H1 (cell line): Measurements from ENCODE around the gene QRICH2. TPM values are rescaled to one million over a fixed set of nuclear protein-coding genes. Genes with fewer than 3 reads are reported as not detected.
"Not testable (repeated sequence)": the region's sequence is repeated elsewhere in the genome, so short reads cannot be mapped to it uniquely, and the experiment has no call there.

Source experiments
- CTCF ChIA-PET: fragments of 300-600 bp; sonication (Branson Sonifier 250); formaldehyde crosslinking; loops from one replicate; lab custom pipeline; 2021; ENCODE audit not compliant: partially characterized antibody; lab: Charles Lee
- POLR2A ChIA-PET: fragments of 300-600 bp; sonication (Branson Sonifier 250); formaldehyde crosslinking; loops from one replicate; lab custom pipeline; 2021; ENCODE audit warnings: inconsistent platforms; ENCODE audit not compliant: partially characterized antibody; lab: Charles Lee
- DNase-seq, 2 experiments: peaks; one replicate each; pipeline versions ENCODE4 v3.0.0 to v3.0.0-alpha.2; 2010 to 2022; ENCODE audit warnings: low spot score in 2 of 2, low read depth in 1 of 2, mixed read lengths in 1 of 2
- FAIRE-seq: peaks from 2 replicates; lab custom pipeline; 2011; peaks lifted over from hg19 to GRCh38; lab: Jason Lieb, UNC
- H2AFZ ChIP-seq: 2 replicates; pipeline ENCODE4 v1.8.1; 2012; ENCODE audit warnings: low read length, inconsistent platforms
- H2AK5ac ChIP-seq: 2 replicates; pipeline ENCODE4 v1.6.1; 2013; ENCODE audit warnings: low read depth, low read length
- H2BK120ac ChIP-seq: replicated peaks from 2 replicates; pipeline ENCODE3; 2013; ENCODE audit warnings: low read depth, low read length, inconsistent platforms
- H2BK12ac ChIP-seq: 2 replicates; pipeline ENCODE4 v1.6.1; 2013; ENCODE audit warnings: low read depth, low read length
- H2BK15ac ChIP-seq: 2 replicates; pipeline ENCODE4 v1.6.1; 2013; ENCODE audit warnings: low read length
- H2BK20ac ChIP-seq: 2 replicates; pipeline ENCODE4 v1.6.1; 2013; ENCODE audit warnings: low read length
- H2BK5ac ChIP-seq: 2 replicates; pipeline ENCODE4 v1.6.1; 2013; ENCODE audit warnings: low read depth, low read length
- H3K14ac ChIP-seq: 2 replicates; pipeline ENCODE4 v1.6.1; 2013; ENCODE audit warnings: inconsistent platforms; ENCODE audit not compliant: insufficient read length
- H3K18ac ChIP-seq: 2 replicates; pipeline ENCODE4 v1.6.1; 2013; ENCODE audit warnings: low read length; ENCODE audit errors: extremely low read depth
- H3K23ac ChIP-seq: 2 replicates; pipeline ENCODE4 v1.6.1; 2013; ENCODE audit warnings: inconsistent platforms; ENCODE audit not compliant: insufficient read length
- H3K23me2 ChIP-seq: 2 replicates; pipeline ENCODE4 v1.6.1; 2013; ENCODE audit warnings: low read depth, low read length
- H3K27ac ChIP-seq: 2 replicates; pipeline ENCODE4 v1.6.1; 2011; ENCODE audit warnings: low read depth, low read length, inconsistent platforms
- H3K27me3 ChIP-seq, 4 experiments: replicated peaks in 1 of 4; 1 replicate in 1 of 4; 2 replicates in 3 of 4; pipeline versions ENCODE4 v1.6.1 to v1.8.1; 2011 to 2013; ENCODE audit warnings: low read length in 3 of 4, mild to moderate bottlenecking in 3 of 4, inconsistent platforms in 2 of 4, mixed read lengths in 2 of 4, moderate library complexity in 1 of 4; ENCODE audit not compliant: control insufficient read depth in 3 of 4, insufficient read depth in 3 of 4; ENCODE audit errors: extremely low read depth in 1 of 4
- H3K36me3 ChIP-seq, 4 experiments: 2 replicates each; pipeline versions ENCODE4 v1.6.1 to v1.8.1; 2011 to 2013; ENCODE audit warnings: mild to moderate bottlenecking in 4 of 4, low read length in 3 of 4, moderate library complexity in 2 of 4, control low read depth in 1 of 4, inconsistent platforms in 1 of 4; ENCODE audit not compliant: insufficient read depth in 4 of 4, control insufficient read depth in 2 of 4
- H3K4ac ChIP-seq: replicated peaks from 2 replicates; pipeline ENCODE3; 2013; ENCODE audit warnings: low read length, low read depth, mixed read lengths, inconsistent platforms; ENCODE audit not compliant: insufficient read length
- H3K4me1 ChIP-seq, 4 experiments: replicated peaks in 1 of 4; 1 replicate in 1 of 4; 2 replicates in 3 of 4; pipeline versions ENCODE4 v1.6.1 to v1.8.1; 2011 to 2013; ENCODE audit warnings: low read length in 3 of 4, inconsistent platforms in 2 of 4, mixed read lengths in 1 of 4; ENCODE audit not compliant: insufficient read depth in 4 of 4, control insufficient read depth in 3 of 4
- H3K4me2 ChIP-seq, 2 experiments: 2 replicates each; pipeline versions ENCODE4 v1.6.1 to v1.8.1; 2011 to 2013; ENCODE audit warnings: low read depth in 2 of 2, low read length in 2 of 2, control low read depth in 1 of 2, inconsistent platforms in 1 of 2, mild to moderate bottlenecking in 1 of 2; ENCODE audit not compliant: insufficient read depth in 1 of 2
- H3K4me3 ChIP-seq, 4 experiments: fragments of 200-600, 300-600 bp in 1 of 4; sonication (generic), shearing (Covaris generic), sonication (Bioruptor Twin) in 1 of 4; 2 replicates each; pipeline versions ENCODE4 v1.5.1 to v1.8.1; 2011 to 2016; ENCODE audit warnings: low read length in 4 of 4, low read depth in 3 of 4, control low read depth in 2 of 4, inconsistent platforms in 2 of 4, mild to moderate bottlenecking in 2 of 4, mixed read lengths in 1 of 4, moderate library complexity in 1 of 4; ENCODE audit not compliant: insufficient read depth in 2 of 4; ENCODE audit errors: extremely low read depth in 1 of 4
- H3K56ac ChIP-seq: replicated peaks from 2 replicates; pipeline ENCODE3; 2013; ENCODE audit warnings: low read depth, mild to moderate bottlenecking, mixed read lengths, low read length, inconsistent platforms; ENCODE audit not compliant: insufficient read length
- H3K79me1 ChIP-seq: 2 replicates; pipeline ENCODE4 v1.6.1; 2013; ENCODE audit warnings: low read depth, low read length, control low read depth
- H3K79me2 ChIP-seq, 2 experiments: 2 replicates each; pipeline versions ENCODE4 v1.6.1 to v1.8.1; 2012 to 2013; ENCODE audit warnings: low read length in 2 of 2, mild to moderate bottlenecking in 2 of 2, inconsistent platforms in 1 of 2; ENCODE audit not compliant: insufficient read depth in 2 of 2, control insufficient read depth in 1 of 2
- H3K9ac ChIP-seq, 4 experiments: replicated peaks in 1 of 4; 1 replicate in 1 of 4; 2 replicates in 3 of 4; pipeline versions ENCODE4 v1.6.1 to v1.8.1; 2011 to 2013; ENCODE audit warnings: low read depth in 3 of 4, low read length in 3 of 4, control low read depth in 2 of 4, mild to moderate bottlenecking in 2 of 4, moderate library complexity in 2 of 4, inconsistent platforms in 1 of 4; ENCODE audit errors: extremely low read depth in 1 of 4
- H3K9me3 ChIP-seq, 2 experiments: 2 replicates each; pipeline versions ENCODE4 v1.6.1 to v1.8.1; 2012 to 2013; ENCODE audit warnings: mild to moderate bottlenecking in 2 of 2, moderate library complexity in 2 of 2, control low read depth in 1 of 2, inconsistent platforms in 1 of 2, low read depth in 1 of 2, low read length in 1 of 2, mixed read lengths in 1 of 2; ENCODE audit not compliant: insufficient read depth in 2 of 2
- H4K20me1 ChIP-seq, 2 experiments: replicated peaks in 1 of 2; 2 replicates each; pipeline versions ENCODE3 to v1.8.1; 2011 to 2013; ENCODE audit warnings: inconsistent platforms in 2 of 2, low read length in 2 of 2, mild to moderate bottlenecking in 1 of 2; ENCODE audit not compliant: insufficient read depth in 2 of 2, control insufficient read depth in 1 of 2
- H4K5ac ChIP-seq: 2 replicates; pipeline ENCODE4 v1.6.1; 2013; ENCODE audit warnings: low read length, low read depth, mixed read lengths, inconsistent platforms; ENCODE audit not compliant: insufficient read length
- H4K8ac ChIP-seq: 2 replicates; pipeline ENCODE4 v1.8.0; 2013; ENCODE audit warnings: mild to moderate bottlenecking, moderate library complexity, low read length, inconsistent platforms; ENCODE audit not compliant: insufficient read depth; ENCODE audit errors: extremely low read depth
- H4K91ac ChIP-seq: replicated peaks from 2 replicates; pipeline ENCODE3; 2013; ENCODE audit warnings: low read length, mixed read lengths, inconsistent platforms; ENCODE audit not compliant: insufficient read length
- WGBS, 2 experiments: shearing (Covaris generic) in 1 of 2; methylation state at CpG; one replicate each; pipeline versions ENCODE4 v1.1.6 to v1.1.7; 2013 to 2015; ENCODE audit warnings: low lambda C conversion rate in 2 of 2, mixed read lengths in 2 of 2, inconsistent platforms in 1 of 2, low coverage in 1 of 2, missing lambda C conversion rate in 1 of 2; ENCODE audit not compliant: insufficient replicate concordance in 2 of 2, insufficient coverage in 1 of 2, insufficient read length in 1 of 2; ENCODE audit errors: extremely low coverage in 1 of 2, missing lambda C conversion rate in 1 of 2; 5-methylcytosine and 5-hydroxymethylcytosine counted together
- polyA plus RNA-seq, 7 experiments: library from polyadenylated mRNA; depleted of rRNA in 3 of 7; stranded (reverse) in 5 of 7; unstranded in 2 of 7; fragments of >200 nt in 5 of 7; fragments of 200-250 nt in 2 of 7; gene quantifications; 1 replicate in 5 of 7; 2 replicates in 1 of 7; 4 replicates in 1 of 7; pipeline versions ENCODE4 v1.2.1 to v1.2.3, GENCODE V29; 2011 to 2013; ENCODE audit warnings: missing spikeins in 2 of 7, mixed read lengths in 2 of 7
- total RNA-seq: library from RNA; stranded (reverse); fragmentation: NEBNext Ultra II Directional; extraction: Animal tissue kit (Norgen Biotek cat#: 25700); gene quantifications from 2 replicates; pipeline ENCODE4 v1.2.1, GENCODE V29; 2021

The QRICH2 gene
- total and polyA plus RNA-seq, 2 of the 8 experiments (the other 6 are each of a cell fraction or from before 2014, with no cell fraction given): 2.8 to 3.8 TPM

DNA sequence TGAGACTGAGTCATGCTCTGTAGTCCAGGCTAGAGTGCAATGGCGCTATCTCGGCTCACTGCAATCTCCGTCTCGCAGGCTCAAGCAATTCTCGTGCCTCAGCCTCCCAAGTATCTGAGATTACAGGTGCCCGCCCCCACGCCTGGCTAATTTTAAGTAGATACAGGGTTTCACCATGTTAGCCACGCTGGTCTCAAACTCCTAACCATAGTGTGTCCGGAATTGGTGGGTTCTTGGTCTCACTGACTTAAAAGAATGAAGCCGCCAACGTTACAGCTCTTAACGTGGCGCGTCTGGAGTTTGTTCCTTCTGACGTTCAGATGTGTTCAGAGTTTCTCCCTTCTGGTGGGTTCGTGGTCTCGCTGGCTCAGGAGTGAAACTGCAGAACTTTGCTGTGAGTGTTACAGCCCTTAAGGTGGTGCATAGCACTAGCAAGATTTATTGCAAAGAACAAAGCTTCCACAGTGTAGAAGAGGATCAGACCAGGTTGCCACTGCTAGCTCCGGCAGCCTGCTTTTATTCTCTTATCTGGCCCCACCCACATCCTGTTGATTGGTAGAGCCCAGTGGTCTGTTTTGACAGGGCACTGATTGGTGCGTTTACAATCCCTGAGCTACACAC is 51.5 kb downstream of the QRICH2 start:
- not testable (repeated sequence) for H3K23ac ChIP-seq, H2BK15ac ChIP-seq, H3K9me3 ChIP-seq, H4K5ac ChIP-seq, H3K4ac ChIP-seq, H3K79me2 ChIP-seq, H3K4me3 ChIP-seq, H3K4me2 ChIP-seq, H3K14ac ChIP-seq, H3K18ac ChIP-seq, H2BK5ac ChIP-seq, H3K27me3 ChIP-seq, H4K8ac ChIP-seq, H3K9ac ChIP-seq, H2BK120ac ChIP-seq, H3K56ac ChIP-seq, H4K20me1 ChIP-seq, H3K27ac ChIP-seq, H2BK20ac ChIP-seq, FAIRE-seq, H3K79me1 ChIP-seq, H2AK5ac ChIP-seq, DNase-seq, H2AFZ ChIP-seq, H4K91ac ChIP-seq, H3K36me3 ChIP-seq, H2BK12ac ChIP-seq, H3K4me1 ChIP-seq, H3K23me2 ChIP-seq
- WGBS, 2 experiments: 91% methylated on average over 19 of the region's 19 CpGs; no CpG with 5 or more reads in 1 of the 2 experiments
- POLR2A ChIA-PET: interaction anchor here (0.9 to 1.7 kb wide), 3 partner anchors 8 to 16 kb away, joined by 3 to 5 read pairs (median 4); partner anchors contain the start of gene UBALD2
- CTCF ChIA-PET: interaction anchor here (0.7 to 6.2 kb wide), 8 partner anchors 10 to 223 kb away, joined by 3 to 49 read pairs (median 4); no protein-coding TSS in a partner anchor
